ENCODE results near the gene SATL1.
"Not testable (repeated sequence)": the region's sequence is repeated elsewhere in the genome, so short reads cannot be mapped to it uniquely, and the experiment has no call there.

SATL1 gene, protein sequence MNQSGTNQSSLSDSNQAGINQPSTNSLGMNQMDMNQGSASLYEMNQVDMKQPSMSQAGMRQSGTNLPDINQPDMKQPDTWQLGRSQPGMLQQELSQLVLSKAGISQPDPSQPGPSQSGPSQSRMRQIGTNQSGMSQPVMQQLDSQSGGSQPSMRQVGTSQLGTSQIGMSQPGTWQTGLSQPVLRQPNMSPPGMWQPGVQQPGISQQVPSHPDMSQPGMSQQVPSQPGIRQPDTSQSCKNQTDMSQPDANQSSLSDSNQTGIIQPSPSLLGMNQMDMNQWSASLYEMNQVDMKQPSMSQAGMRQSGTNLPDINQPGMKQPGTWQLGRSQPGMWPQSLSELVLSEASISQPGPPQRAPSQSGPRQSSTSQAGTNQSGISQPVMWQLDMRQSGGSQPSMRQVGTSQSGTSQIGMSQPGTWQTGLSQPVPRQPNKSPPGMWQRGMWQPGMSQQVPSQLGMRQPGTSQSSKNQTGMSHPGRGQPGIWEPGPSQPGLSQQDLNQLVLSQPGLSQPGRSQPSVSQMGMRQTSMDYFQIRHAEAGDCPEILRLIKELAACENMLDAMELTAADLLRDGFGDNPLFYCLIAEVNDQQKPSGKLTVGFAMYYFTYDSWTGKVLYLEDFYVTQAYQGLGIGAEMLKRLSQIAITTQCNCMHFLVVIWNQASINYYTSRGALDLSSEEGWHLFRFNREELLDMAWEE

DNA sequence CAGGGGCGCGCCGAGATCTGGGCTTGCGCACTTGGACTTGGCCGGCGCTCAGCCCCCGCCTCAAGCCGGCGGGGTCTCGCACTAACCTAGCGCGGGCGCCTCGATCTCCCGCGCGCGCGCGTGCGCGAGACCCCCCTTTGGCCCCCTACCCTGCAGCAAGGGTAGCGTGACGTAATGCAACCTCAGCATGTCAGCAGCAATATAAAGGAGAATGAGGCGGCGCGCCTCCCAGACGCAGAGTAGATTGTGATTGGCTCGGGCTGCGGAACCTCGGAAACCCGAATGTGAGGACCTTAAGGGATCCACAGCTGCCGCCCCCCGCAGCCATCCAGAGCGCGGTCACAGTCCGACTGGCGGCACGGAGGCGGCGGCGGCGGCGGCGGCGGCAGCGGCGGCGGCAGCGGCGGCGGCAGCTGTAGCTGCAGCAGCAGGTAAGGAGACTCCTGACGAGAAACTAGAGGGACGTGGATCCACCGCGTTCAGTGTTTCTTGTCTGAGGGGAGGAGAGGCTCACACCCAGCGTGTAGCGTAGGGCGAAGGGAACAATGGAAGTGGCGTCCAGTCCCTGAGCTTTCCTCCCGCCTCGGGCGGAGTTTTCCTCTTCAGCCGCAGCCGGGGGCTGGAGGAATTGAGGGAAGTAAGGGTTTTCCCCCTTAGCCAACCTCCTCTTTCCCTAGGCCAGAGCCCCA, at the start of gene SATL1, which contains the start of gene ZNF711:
TSS of gene SATL1 (minus strand) at position 19 of the 689 bp plus-strand sequence. CDS start 134,811 bp downstream, outside the sequence.
TSS of gene ZNF711 (plus strand) at position 231 of the 689 bp plus-strand sequence. CDS start 3,582 bp downstream, outside the sequence.
- ATAC-seq, result peak; percentile 84
- TF ChIP-seq ESRRG (CRISPR knock-in tag; IDR thresholded peaks at IDR 0.05) (no peak), ZFP3 (CRISPR knock-in tag; IDR thresholded peaks at IDR 0.05) (no peak), CSRNP3 (CRISPR knock-in tag; IDR thresholded peaks at IDR 0.05) (no peak), SNAI2 (CRISPR knock-in tag; IDR thresholded peaks at IDR 0.05) (no peak), GLIS3 (CRISPR knock-in tag; IDR thresholded peaks at IDR 0.05) (no peak), ARNTL (CRISPR knock-in tag; IDR thresholded peaks at IDR 0.05; ENCODE audit: borderline replicate concordance, low read depth) (no peak), POU6F1 (CRISPR knock-in tag; IDR thresholded peaks at IDR 0.05; ENCODE audit: borderline replicate concordance, low read depth) (no peak), ZC3H10 (CRISPR knock-in tag; IDR thresholded peaks at IDR 0.05) (no peak), ZNF70 (CRISPR knock-in tag; IDR thresholded peaks at IDR 0.05) (no peak), TOX (CRISPR knock-in tag; IDR thresholded peaks at IDR 0.05; ENCODE audit: borderline replicate concordance) (no peak), OSR1 (CRISPR knock-in tag; IDR thresholded peaks at IDR 0.05) (no peak), RARB (CRISPR knock-in tag; IDR thresholded peaks at IDR 0.05) (no peak), BACH2 (CRISPR knock-in tag; IDR thresholded peaks at IDR 0.05; ENCODE audit: borderline replicate concordance) (no peak), ZFP30 (CRISPR knock-in tag; IDR thresholded peaks at IDR 0.05) (no peak), PPARA (CRISPR knock-in tag; IDR thresholded peaks at IDR 0.05; ENCODE audit: borderline replicate concordance) (no peak), TCF4 (CRISPR knock-in tag; IDR thresholded peaks at IDR 0.05; ENCODE audit: borderline replicate concordance) (no peak)
- TF ChIP-seq, protein P1, sequence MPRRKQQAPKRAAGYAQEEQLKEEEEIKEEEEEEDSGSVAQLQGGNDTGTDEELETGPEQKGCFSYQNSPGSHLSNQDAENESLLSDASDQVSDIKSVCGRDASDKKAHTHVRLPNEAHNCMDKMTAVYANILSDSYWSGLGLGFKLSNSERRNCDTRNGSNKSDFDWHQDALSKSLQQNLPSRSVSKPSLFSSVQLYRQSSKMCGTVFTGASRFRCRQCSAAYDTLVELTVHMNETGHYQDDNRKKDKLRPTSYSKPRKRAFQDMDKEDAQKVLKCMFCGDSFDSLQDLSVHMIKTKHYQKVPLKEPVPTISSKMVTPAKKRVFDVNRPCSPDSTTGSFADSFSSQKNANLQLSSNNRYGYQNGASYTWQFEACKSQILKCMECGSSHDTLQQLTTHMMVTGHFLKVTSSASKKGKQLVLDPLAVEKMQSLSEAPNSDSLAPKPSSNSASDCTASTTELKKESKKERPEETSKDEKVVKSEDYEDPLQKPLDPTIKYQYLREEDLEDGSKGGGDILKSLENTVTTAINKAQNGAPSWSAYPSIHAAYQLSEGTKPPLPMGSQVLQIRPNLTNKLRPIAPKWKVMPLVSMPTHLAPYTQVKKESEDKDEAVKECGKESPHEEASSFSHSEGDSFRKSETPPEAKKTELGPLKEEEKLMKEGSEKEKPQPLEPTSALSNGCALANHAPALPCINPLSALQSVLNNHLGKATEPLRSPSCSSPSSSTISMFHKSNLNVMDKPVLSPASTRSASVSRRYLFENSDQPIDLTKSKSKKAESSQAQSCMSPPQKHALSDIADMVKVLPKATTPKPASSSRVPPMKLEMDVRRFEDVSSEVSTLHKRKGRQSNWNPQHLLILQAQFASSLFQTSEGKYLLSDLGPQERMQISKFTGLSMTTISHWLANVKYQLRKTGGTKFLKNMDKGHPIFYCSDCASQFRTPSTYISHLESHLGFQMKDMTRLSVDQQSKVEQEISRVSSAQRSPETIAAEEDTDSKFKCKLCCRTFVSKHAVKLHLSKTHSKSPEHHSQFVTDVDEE (CRISPR knock-in tag; IDR thresholded peaks at IDR 0.05), result no peak

GRCh38 chrX:85288992-85289723, 45.6 kb upstream of the SATL1 start:
- TF ChIP-seq TOX (CRISPR knock-in tag; IDR thresholded peaks at IDR 0.05; ENCODE audit: borderline replicate concordance), result no peak
- TF ChIP-seq, protein P2, sequence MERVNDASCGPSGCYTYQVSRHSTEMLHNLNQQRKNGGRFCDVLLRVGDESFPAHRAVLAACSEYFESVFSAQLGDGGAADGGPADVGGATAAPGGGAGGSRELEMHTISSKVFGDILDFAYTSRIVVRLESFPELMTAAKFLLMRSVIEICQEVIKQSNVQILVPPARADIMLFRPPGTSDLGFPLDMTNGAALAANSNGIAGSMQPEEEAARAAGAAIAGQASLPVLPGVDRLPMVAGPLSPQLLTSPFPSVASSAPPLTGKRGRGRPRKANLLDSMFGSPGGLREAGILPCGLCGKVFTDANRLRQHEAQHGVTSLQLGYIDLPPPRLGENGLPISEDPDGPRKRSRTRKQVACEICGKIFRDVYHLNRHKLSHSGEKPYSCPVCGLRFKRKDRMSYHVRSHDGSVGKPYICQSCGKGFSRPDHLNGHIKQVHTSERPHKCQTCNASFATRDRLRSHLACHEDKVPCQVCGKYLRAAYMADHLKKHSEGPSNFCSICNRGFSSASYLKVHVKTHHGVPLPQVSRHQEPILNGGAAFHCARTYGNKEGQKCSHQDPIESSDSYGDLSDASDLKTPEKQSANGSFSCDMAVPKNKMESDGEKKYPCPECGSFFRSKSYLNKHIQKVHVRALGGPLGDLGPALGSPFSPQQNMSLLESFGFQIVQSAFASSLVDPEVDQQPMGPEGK (CRISPR knock-in tag; IDR thresholded peaks at IDR 0.05; ENCODE audit: borderline replicate concordance), result no peak
- no peak for TF ChIP-seq ARNTL (CRISPR knock-in tag; IDR thresholded peaks at IDR 0.05; ENCODE audit: borderline replicate concordance, low read depth)
- no peak for ATAC-seq

DNA sequence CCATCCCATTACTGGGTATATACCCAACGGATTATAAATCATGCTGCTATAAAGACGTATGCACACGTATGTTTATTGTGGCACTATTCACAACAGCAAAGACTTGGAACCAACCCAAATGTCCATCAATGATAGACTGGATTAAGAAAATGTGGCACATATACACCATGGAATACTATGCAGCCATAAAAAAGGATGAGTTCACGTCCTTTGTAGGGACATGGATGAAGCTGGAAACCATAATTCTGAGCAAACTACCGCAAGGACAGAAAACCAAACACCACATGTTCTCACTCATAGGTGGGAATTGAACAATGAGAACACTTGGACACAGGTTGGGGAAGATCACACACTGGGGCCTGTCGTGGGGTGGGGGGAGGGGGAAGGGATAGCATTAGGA, 41.7 kb upstream of the SATL1 start:
- not testable (repeated sequence) for ATAC-seq
